ENCODE data around the gene VSX1.

- TF ChIP-seq TAF1 (IDR thresholded peaks at IDR 0.05; ENCODE audit: borderline replicate concordance, insufficient read depth, low read length), result no peak
- TF ChIP-seq FOXP2 (optimal IDR thresholded peaks at IDR 0.05; ENCODE audit: borderline replicate concordance, extremely low read depth, extremely low read length, insufficient read depth), result no peak
- no peak for TF ChIP-seq POLR2AphosphoS5 (IDR thresholded peaks at IDR 0.05; ENCODE audit: low read depth, low read length)
Measured at GRCh38 chr20:25065072-25065624, 16.8 kb downstream of the VSX1 start.

Measured in PFSK-1 (cell line).